Kidney tubule cell (primary cell): ENCODE results near the gene LRIF1.
"Not testable (repeated sequence)": the region's sequence is repeated elsewhere in the genome, so short reads cannot be mapped to it uniquely, and the experiment has no call there.

ENCODE experiments used
- DNase-seq: peaks from one replicate; pipeline ENCODE4 v3.0.0-alpha.2; 2018; ENCODE audit warnings: low spot score

LRIF1 gene, protein sequence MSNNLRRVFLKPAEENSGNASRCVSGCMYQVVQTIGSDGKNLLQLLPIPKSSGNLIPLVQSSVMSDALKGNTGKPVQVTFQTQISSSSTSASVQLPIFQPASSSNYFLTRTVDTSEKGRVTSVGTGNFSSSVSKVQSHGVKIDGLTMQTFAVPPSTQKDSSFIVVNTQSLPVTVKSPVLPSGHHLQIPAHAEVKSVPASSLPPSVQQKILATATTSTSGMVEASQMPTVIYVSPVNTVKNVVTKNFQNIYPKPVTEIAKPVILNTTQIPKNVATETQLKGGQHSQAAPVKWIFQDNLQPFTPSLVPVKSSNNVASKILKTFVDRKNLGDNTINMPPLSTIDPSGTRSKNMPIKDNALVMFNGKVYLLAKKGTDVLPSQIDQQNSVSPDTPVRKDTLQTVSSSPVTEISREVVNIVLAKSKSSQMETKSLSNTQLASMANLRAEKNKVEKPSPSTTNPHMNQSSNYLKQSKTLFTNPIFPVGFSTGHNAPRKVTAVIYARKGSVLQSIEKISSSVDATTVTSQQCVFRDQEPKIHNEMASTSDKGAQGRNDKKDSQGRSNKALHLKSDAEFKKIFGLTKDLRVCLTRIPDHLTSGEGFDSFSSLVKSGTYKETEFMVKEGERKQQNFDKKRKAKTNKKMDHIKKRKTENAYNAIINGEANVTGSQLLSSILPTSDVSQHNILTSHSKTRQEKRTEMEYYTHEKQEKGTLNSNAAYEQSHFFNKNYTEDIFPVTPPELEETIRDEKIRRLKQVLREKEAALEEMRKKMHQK

DNA sequence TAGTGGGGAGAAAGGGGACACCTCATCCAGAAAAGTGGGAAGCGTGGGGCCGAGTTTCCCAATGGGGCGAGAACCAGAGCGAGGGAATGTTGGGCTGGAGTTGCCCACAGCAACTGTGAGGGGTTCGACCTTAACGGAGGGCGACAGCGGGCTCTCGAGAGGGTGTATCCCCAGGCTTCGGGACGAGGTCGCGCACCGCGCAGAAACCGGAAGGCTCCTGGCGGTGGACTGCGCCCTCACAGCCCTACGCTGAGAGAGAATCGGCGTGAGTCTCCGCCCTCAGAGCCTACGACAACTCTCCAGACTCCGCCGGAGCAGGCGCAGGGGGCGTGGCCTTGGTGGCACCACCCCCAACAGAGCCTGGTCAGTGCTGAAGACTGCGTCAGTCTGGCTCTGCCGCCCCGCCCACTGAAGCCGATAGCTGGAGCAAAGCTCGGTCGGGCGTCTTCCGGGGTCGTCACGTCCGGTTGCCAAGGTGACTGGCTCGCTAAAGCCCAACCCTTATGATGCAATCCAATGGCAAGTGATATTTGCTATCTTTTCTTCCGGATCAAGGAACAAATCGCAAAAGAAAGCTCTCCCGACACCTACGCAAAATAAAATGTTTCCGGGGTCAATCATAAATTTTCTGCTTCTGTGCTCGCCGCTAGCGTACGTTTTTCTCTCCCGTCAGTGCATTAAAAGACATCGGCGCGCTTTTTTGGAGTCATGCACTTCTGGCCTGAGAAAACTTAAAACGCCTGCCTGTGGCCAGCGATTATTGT, at the start of gene LRIF1:
Gene LRIF1, minus strand, starts transcription at position 232 of the 764 bp plus-strand sequence. CDS start 234 bp downstream, outside the sequence.
- DNase-seq: peak; percentile 99

DNA sequence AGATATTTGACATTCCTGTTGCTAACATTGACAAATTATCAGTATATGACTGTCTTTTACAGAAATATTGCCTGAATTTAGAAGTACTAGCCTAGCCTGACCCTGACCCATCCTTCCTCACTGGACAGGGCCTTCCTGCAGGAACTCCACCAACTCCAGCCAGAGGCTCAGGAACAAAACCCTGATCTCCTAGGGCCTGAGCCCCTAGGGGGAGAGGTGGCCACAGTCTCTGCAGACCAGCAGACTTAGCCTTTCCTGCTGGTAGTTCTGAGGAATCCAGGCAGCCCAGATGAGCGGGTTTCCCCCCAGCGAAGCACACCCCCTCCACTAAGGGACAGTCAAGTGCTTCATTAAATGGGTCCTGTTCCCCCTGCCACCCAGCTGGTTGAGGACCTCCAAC, 44.3 kb upstream of the LRIF1 start:
- no peak for DNase-seq

GRCh38 chr1:111006556-111006955, 42.8 kb upstream of the LRIF1 start:
- no peak for DNase-seq

DNA sequence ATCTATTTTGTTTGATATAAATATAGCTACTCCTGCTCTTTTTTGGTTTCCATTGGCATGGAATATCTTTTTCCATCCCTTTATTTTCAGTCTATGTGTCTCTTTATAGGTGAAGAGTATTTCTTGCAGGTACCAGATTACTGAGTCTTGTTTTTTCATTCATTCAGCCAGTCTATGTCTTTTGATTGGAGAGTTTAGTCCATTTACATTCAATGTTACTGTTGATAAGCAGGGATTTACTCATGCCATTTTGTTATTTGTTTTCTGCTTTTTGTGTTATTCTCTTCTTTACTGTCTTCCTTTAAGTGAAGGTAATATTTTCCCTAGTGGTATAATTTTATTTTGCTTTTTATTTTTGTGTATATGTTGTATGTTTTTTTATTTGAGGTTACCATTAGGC, 35.9 kb upstream of the LRIF1 start:
- DNase-seq: not testable (repeated sequence)

GRCh38 chr1:110992329-110992728, 28.6 kb upstream of the LRIF1 start:
- peak; percentile 8 for DNase-seq

GRCh38 chr1:110991295-110991694, 27.6 kb upstream of the LRIF1 start:
- DNase-seq: not testable (repeated sequence)

DNA sequence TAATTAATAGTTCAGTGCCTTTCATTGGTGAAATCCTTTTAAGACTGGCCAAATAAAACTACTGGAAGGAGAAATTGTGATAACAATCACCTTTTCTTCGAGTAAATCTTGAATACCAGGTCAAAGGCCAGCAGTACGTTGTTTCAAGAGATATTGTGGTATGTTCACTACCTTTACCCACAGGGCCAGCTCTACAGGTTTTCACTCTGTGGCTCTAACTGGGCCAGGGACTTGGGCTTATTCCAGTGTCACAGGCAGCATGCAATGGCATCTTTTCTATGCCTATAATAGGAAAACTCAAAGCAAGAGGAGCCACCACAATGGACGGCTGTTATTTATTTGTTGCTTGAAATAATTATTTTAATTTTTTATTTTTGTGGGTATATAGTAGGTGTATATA, 26.8 kb upstream of the LRIF1 start:
- DNase-seq: no peak

GRCh38 chr1:110986407-110986891, 22.7 kb upstream of the LRIF1 start:
- no peak for DNase-seq

- no peak for DNase-seq
Measured at GRCh38 chr1:110982320-110982719, 18.6 kb upstream of the LRIF1 start.

DNA sequence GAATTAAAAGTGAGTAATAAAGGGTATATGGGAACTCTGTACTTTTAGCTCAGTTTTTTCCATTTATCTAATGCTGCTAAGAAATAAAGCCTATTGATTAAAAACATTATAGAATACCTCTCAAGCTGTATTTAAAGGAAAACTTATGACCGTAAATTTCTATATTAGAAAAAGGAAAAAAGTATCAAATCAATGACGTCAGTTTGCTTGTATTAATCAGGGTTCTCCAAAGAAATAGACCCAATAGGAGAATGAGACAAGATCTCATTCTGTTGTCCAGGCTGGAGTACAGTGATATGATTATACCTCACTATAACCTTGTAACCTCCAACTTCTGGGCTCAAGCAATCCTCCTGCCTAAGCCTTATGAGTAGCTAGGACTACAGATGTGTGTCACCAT, 15.4 kb upstream of the LRIF1 start:
- no peak for DNase-seq

DNA sequence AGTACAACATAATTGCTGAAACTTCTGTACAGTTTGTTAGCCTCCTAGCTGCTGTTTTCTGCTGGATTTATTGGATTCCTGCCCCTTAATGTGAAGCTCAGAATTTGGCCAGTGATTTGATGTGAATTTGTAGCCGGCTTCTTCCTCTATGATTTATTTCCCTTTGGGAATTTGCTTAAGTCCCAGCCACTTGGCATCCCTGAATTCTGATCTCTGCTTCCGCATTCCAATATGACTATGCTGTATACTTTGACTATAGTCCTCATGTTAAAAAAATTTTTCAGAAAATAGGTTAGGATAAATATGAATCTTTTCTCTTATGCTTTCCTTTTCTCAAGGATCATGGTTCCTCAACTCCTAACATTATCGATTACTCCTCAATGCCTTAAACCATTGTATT, 12.4 kb upstream of the LRIF1 start:
- no peak for DNase-seq

DNA sequence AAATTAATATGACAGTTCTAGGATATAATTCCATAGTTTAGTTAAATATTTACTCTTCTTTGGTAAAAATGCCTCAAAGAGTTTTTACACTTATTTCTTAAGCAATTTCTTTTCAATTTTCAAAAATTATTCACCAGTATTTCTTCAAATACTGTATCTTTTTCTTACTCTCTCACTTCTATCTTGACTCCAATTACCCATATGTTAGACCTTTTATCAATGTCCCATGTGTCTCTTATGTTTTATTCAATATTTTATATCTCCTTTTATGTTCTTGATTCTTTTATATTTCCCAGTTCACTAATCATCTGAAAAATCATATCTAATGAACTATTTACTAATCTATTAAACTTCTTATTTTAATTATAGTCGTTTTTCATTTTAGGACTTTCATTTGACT, 11.5 kb upstream of the LRIF1 start:
- DNase-seq: no peak

DNA sequence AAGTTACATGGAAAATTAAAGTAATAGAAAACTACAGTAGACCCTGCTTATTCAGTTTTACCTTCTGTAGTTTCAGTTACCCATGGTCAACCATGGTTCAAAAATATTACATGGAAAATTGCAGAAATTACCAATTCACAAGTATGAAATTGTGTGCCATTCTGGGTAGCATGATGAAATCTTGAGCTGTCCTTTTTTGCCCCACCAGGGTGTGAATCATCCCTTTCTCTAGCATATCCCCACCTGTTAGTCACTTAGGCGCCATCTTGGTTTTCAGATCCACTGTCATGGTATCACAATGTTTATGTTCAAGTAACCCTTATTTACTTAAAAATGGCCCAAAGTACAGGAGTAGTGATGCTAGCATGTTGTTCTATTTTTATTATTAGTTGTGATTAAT, 3.5 kb upstream of the LRIF1 start:
- no peak for DNase-seq

DNA sequence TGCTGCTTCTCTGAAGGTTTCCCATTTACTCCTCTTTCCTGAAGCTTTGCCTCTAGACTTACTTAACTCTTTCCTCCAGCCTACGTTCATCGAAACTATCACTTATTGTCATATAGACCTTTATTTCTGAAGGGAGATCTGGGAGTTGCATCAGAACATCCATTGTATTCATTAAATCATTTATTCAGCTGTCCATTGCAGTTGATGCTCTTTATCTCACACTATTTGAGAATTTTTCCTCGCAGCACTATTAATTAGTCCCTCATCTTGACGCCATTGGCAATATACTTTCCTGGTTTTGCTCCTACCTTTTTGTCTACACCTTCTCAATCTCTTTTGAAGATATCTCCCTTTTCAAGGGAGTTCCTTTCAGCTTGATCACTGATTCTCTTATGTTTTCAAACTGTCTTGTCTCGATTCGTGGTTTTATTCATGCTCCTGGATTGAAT, 757 bp upstream of the LRIF1 start:
- DNase-seq: no peak

GRCh38 chr1:110962892-110963690, 631 bp downstream of the LRIF1 start:
- peak; percentile 79 for DNase-seq

GRCh38 chr1:110961902-110962301, 1.8 kb downstream of the LRIF1 start:
- DNase-seq: no peak

DNA sequence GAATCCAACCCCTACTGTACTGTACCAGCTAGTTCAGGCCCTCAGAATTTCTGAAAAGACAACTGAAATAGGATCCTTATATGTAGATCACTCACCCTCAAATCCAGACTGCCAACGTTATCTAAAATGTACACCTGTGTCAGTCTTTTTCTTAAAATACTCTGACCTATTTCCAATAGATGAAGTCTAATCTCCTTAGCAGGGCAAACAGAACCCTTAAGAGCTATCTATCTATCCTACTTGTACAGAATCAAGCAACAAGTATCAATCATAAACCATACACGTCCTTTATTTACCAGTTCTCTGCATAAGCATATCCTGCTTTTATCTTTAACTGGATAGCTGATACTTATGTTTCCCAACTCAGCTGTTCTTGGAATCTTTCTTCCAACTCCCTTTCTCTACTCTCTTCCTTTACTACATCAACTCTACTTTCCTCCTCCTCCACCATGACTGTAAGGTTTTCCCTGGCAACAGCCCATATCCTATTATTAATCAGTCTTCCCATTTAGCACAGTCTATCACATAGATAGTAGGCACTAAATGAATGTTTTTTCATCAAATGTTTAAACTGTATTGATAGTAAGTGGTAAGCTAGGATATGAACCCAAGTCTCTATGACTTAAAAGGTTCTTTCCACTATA, 2.8 kb downstream of the LRIF1 start:
- DNase-seq: no peak

DNA sequence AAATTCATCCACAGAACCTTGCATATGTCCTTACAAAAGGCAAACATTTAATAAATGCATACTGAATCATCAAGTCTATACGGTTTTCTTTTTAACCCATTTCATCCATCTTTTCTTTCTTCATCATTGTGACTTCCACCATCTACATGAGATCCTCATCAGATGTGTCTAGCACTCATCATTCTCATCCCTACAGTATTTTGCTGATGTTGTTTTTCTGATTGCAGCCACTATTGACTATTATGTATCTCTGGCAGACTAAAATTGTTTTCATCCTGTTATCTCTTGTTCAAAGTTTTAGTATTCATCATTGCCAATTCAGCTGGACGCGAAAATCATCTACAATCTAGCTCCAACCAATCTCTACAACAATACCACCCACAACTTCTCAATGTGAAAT, 5.9 kb downstream of the LRIF1 start:
- no peak for DNase-seq

GRCh38 chr1:110956586-110956985, 7.1 kb downstream of the LRIF1 start:
- no peak for DNase-seq

DNA sequence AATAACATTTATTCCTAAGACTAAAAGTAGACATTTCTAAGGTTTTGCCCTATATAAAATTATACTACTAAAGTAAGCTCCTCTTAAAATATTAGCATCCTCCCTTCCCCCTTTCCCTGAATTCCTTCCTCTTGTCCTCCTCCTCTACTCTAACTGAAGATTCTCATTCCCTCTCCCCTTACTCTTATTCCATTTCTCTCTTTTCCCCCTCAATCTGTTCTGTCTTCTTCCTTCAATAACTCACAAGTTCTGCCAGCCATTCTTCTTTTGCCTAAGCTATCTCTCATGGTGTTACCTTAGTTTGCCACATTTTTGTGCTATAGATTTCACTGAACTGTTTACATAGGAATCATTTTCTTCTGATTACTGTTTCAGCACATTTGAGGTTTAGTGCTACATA, 10.7 kb downstream of the LRIF1 start:
- DNase-seq: no peak

DNA sequence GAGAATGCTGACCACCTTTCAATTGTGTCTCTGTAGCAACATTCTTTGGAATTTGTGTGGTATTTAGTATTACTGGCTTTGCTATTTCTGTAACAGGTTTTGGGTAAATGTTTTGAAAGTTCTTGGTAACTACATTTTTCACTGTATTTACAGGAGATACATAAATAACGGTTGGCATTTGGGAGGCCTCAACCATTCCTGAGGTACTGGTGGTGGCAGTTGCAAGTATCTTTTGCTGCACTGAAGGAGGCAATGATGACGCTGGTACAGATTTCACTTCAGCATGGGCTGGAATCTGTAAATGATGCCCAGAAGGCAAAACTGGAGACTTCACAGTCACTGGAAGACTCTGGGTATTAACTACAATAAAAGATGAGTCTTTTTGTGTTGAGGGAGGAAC, 11.7 kb downstream of the LRIF1 start:
- DNase-seq: no peak
